Stimulated activated CD8-positive, alpha-beta memory T cell treated with anti-CD3 and anti-CD28 coated beads, Interleukin-7, amount 100 ng/mL, for 48 hours (primary cell): Measurements from ENCODE around the gene PHF12.
"Not testable (repeated sequence)": the region's sequence is repeated elsewhere in the genome, so short reads cannot be mapped to it uniquely, and the experiment has no call there.

Source experiments
- DNase-seq, 2 donors: peaks; one replicate each; pipeline ENCODE4 v3.0.0-alpha.2; 2020; ENCODE audit warnings: low read depth in 1 of 2; ENCODE audit errors: extremely low read depth in 1 of 2

Gene PHF12

GRCh38 chr17:28906706-28907438 is 44.4 kb downstream of the PHF12 start:
- DNase-seq = no peak

- DNase-seq = no peak
Observed at GRCh38 chr17:28906276-28906675, 45.0 kb downstream of the PHF12 start.

- no peak for DNase-seq
Observed at GRCh38 chr17:28904800-28905199, 46.5 kb downstream of the PHF12 start.

- not testable (repeated sequence) for DNase-seq
Observed at GRCh38 chr17:28903546-28903841, 47.8 kb downstream of the PHF12 start.

- peak; percentile 87 to 90 for DNase-seq
Observed at GRCh38 chr17:28902819-28903545, 48.3 kb downstream of the PHF12 start, which contains the start of gene DHRS13. DHRS13 (minus strand) TSS chr17:28903079; CDS start chr17:28902944, 135 bp downstream.

GRCh38 chr17:28901866-28902818 is 49.2 kb downstream of the PHF12 start:
- peak; percentile 30 to 42 for DNase-seq

- no peak for DNase-seq
Observed at GRCh38 chr17:28900986-28901726, 50.2 kb downstream of the PHF12 start.

GRCh38 chr17:28899212-28899815 is 52.0 kb downstream of the PHF12 start:
- no peak for DNase-seq

GRCh38 chr17:28898527-28898955 is 52.8 kb downstream of the PHF12 start:
- no peak for DNase-seq

- no peak for DNase-seq
Observed at GRCh38 chr17:28897769-28898526, 53.4 kb downstream of the PHF12 start.

GRCh38 chr17:28896884-28897768 is 54.2 kb downstream of the PHF12 start, which contains the start of gene FLOT2:
FLOT2 (minus strand) TSS chr17:28897733; CDS start chr17:28897574, 159 bp downstream.
- DNase-seq = peak; percentile 38 to 42

- DNase-seq = no peak
Observed at GRCh38 chr17:28896491-28896883, 54.8 kb downstream of the PHF12 start.

- no peak for DNase-seq
Observed at GRCh38 chr17:28895794-28896447, 55.4 kb downstream of the PHF12 start.

- DNase-seq = peak in 1 of 2 donors; percentile 34
Observed at GRCh38 chr17:28893248-28894183, 57.8 kb downstream of the PHF12 start.

- DNase-seq = no peak
Observed at GRCh38 chr17:28892024-28892423, 59.3 kb downstream of the PHF12 start.

- DNase-seq = no peak
Observed at GRCh38 chr17:28891201-28891600, 60.1 kb downstream of the PHF12 start.

- DNase-seq = no peak
Observed at GRCh38 chr17:28889996-28890395, 61.3 kb downstream of the PHF12 start.
